A673 (cell line): ENCODE results near the gene THRB.

Experiments used
- CTCF ChIP-seq: fragments of 300-800, 200-600 bp; sonication (generic); conservative IDR thresholded peaks from 2 replicates; pipeline ENCODE4 v1.5.1; 2017; ENCODE audit warnings: low read depth, mild to moderate bottlenecking, antibody characterized with exemption, low read length, moderate library complexity, mixed read lengths
- EZH2 ChIP-seq: fragments of 200-600 bp; sonication (generic); IDR thresholded peaks from 2 replicates; pipeline ENCODE4 v1.6.1; 2017; ENCODE audit warnings: borderline replicate concordance, low read depth, mild to moderate bottlenecking, mixed read lengths, antibody characterized with exemption, low read length; ENCODE audit not compliant: poor library complexity, severe bottlenecking

- TF ChIP-seq EZH2 (no peak), CTCF (no peak)
Measured at GRCh38 chr3:24363242-24363641, 131.4 kb downstream of the THRB start.
